H1 (cell line): ENCODE results near the gene OR51M1. TPM values are rescaled to one million over a fixed set of nuclear protein-coding genes. Genes with fewer than 3 reads are reported as not detected.

Experiments used
- CTCF ChIA-PET: fragments of 300-600 bp; sonication (Branson Sonifier 250); formaldehyde crosslinking; loops from one replicate; lab custom pipeline; 2021; ENCODE audit not compliant: partially characterized antibody; lab: Charles Lee
- POLR2A ChIA-PET: fragments of 300-600 bp; sonication (Branson Sonifier 250); formaldehyde crosslinking; loops from one replicate; lab custom pipeline; 2021; ENCODE audit warnings: inconsistent platforms; ENCODE audit not compliant: partially characterized antibody; lab: Charles Lee
- DNase-seq, 2 experiments: peaks; one replicate each; pipeline versions ENCODE4 v3.0.0 to v3.0.0-alpha.2; 2010 to 2022; ENCODE audit warnings: low spot score in 2 of 2, low read depth in 1 of 2, mixed read lengths in 1 of 2
- FAIRE-seq: peaks from 2 replicates; lab custom pipeline; 2011; peaks lifted over from hg19 to GRCh38; lab: Jason Lieb, UNC
- H2AFZ ChIP-seq: 2 replicates; pipeline ENCODE4 v1.8.1; 2012; ENCODE audit warnings: low read length, inconsistent platforms
- H2AK5ac ChIP-seq: 2 replicates; pipeline ENCODE4 v1.6.1; 2013; ENCODE audit warnings: low read depth, low read length
- H2BK120ac ChIP-seq: replicated peaks from 2 replicates; pipeline ENCODE3; 2013; ENCODE audit warnings: low read depth, low read length, inconsistent platforms
- H2BK12ac ChIP-seq: 2 replicates; pipeline ENCODE4 v1.6.1; 2013; ENCODE audit warnings: low read depth, low read length
- H2BK15ac ChIP-seq: 2 replicates; pipeline ENCODE4 v1.6.1; 2013; ENCODE audit warnings: low read length
- H2BK20ac ChIP-seq: 2 replicates; pipeline ENCODE4 v1.6.1; 2013; ENCODE audit warnings: low read length
- H2BK5ac ChIP-seq: 2 replicates; pipeline ENCODE4 v1.6.1; 2013; ENCODE audit warnings: low read depth, low read length
- H3K14ac ChIP-seq: 2 replicates; pipeline ENCODE4 v1.6.1; 2013; ENCODE audit warnings: inconsistent platforms; ENCODE audit not compliant: insufficient read length
- H3K18ac ChIP-seq: 2 replicates; pipeline ENCODE4 v1.6.1; 2013; ENCODE audit warnings: low read length; ENCODE audit errors: extremely low read depth
- H3K23ac ChIP-seq: 2 replicates; pipeline ENCODE4 v1.6.1; 2013; ENCODE audit warnings: inconsistent platforms; ENCODE audit not compliant: insufficient read length
- H3K23me2 ChIP-seq: 2 replicates; pipeline ENCODE4 v1.6.1; 2013; ENCODE audit warnings: low read depth, low read length
- H3K27ac ChIP-seq: 2 replicates; pipeline ENCODE4 v1.6.1; 2011; ENCODE audit warnings: low read depth, low read length, inconsistent platforms
- H3K27me3 ChIP-seq, 4 experiments: replicated peaks in 1 of 4; 1 replicate in 1 of 4; 2 replicates in 3 of 4; pipeline versions ENCODE4 v1.6.1 to v1.8.1; 2011 to 2013; ENCODE audit warnings: low read length in 3 of 4, mild to moderate bottlenecking in 3 of 4, inconsistent platforms in 2 of 4, mixed read lengths in 2 of 4, moderate library complexity in 1 of 4; ENCODE audit not compliant: control insufficient read depth in 3 of 4, insufficient read depth in 3 of 4; ENCODE audit errors: extremely low read depth in 1 of 4
- H3K36me3 ChIP-seq, 4 experiments: 2 replicates each; pipeline versions ENCODE4 v1.6.1 to v1.8.1; 2011 to 2013; ENCODE audit warnings: mild to moderate bottlenecking in 4 of 4, low read length in 3 of 4, moderate library complexity in 2 of 4, control low read depth in 1 of 4, inconsistent platforms in 1 of 4; ENCODE audit not compliant: insufficient read depth in 4 of 4, control insufficient read depth in 2 of 4
- H3K4ac ChIP-seq: replicated peaks from 2 replicates; pipeline ENCODE3; 2013; ENCODE audit warnings: low read length, low read depth, mixed read lengths, inconsistent platforms; ENCODE audit not compliant: insufficient read length
- H3K4me1 ChIP-seq, 4 experiments: replicated peaks in 1 of 4; 1 replicate in 1 of 4; 2 replicates in 3 of 4; pipeline versions ENCODE4 v1.6.1 to v1.8.1; 2011 to 2013; ENCODE audit warnings: low read length in 3 of 4, inconsistent platforms in 2 of 4, mixed read lengths in 1 of 4; ENCODE audit not compliant: insufficient read depth in 4 of 4, control insufficient read depth in 3 of 4
- H3K4me2 ChIP-seq, 2 experiments: 2 replicates each; pipeline versions ENCODE4 v1.6.1 to v1.8.1; 2011 to 2013; ENCODE audit warnings: low read depth in 2 of 2, low read length in 2 of 2, control low read depth in 1 of 2, inconsistent platforms in 1 of 2, mild to moderate bottlenecking in 1 of 2; ENCODE audit not compliant: insufficient read depth in 1 of 2
- H3K4me3 ChIP-seq, 4 experiments: fragments of 200-600, 300-600 bp in 1 of 4; sonication (generic), shearing (Covaris generic), sonication (Bioruptor Twin) in 1 of 4; 2 replicates each; pipeline versions ENCODE4 v1.5.1 to v1.8.1; 2011 to 2016; ENCODE audit warnings: low read length in 4 of 4, low read depth in 3 of 4, control low read depth in 2 of 4, inconsistent platforms in 2 of 4, mild to moderate bottlenecking in 2 of 4, mixed read lengths in 1 of 4, moderate library complexity in 1 of 4; ENCODE audit not compliant: insufficient read depth in 2 of 4; ENCODE audit errors: extremely low read depth in 1 of 4
- H3K56ac ChIP-seq: replicated peaks from 2 replicates; pipeline ENCODE3; 2013; ENCODE audit warnings: low read depth, mild to moderate bottlenecking, mixed read lengths, low read length, inconsistent platforms; ENCODE audit not compliant: insufficient read length
- H3K79me1 ChIP-seq: 2 replicates; pipeline ENCODE4 v1.6.1; 2013; ENCODE audit warnings: low read depth, low read length, control low read depth
- H3K79me2 ChIP-seq, 2 experiments: 2 replicates each; pipeline versions ENCODE4 v1.6.1 to v1.8.1; 2012 to 2013; ENCODE audit warnings: low read length in 2 of 2, mild to moderate bottlenecking in 2 of 2, inconsistent platforms in 1 of 2; ENCODE audit not compliant: insufficient read depth in 2 of 2, control insufficient read depth in 1 of 2
- H3K9ac ChIP-seq, 4 experiments: replicated peaks in 1 of 4; 1 replicate in 1 of 4; 2 replicates in 3 of 4; pipeline versions ENCODE4 v1.6.1 to v1.8.1; 2011 to 2013; ENCODE audit warnings: low read depth in 3 of 4, low read length in 3 of 4, control low read depth in 2 of 4, mild to moderate bottlenecking in 2 of 4, moderate library complexity in 2 of 4, inconsistent platforms in 1 of 4; ENCODE audit errors: extremely low read depth in 1 of 4
- H3K9me3 ChIP-seq, 2 experiments: 2 replicates each; pipeline versions ENCODE4 v1.6.1 to v1.8.1; 2012 to 2013; ENCODE audit warnings: mild to moderate bottlenecking in 2 of 2, moderate library complexity in 2 of 2, control low read depth in 1 of 2, inconsistent platforms in 1 of 2, low read depth in 1 of 2, low read length in 1 of 2, mixed read lengths in 1 of 2; ENCODE audit not compliant: insufficient read depth in 2 of 2
- H4K20me1 ChIP-seq, 2 experiments: replicated peaks in 1 of 2; 2 replicates each; pipeline versions ENCODE3 to v1.8.1; 2011 to 2013; ENCODE audit warnings: inconsistent platforms in 2 of 2, low read length in 2 of 2, mild to moderate bottlenecking in 1 of 2; ENCODE audit not compliant: insufficient read depth in 2 of 2, control insufficient read depth in 1 of 2
- H4K5ac ChIP-seq: 2 replicates; pipeline ENCODE4 v1.6.1; 2013; ENCODE audit warnings: low read length, low read depth, mixed read lengths, inconsistent platforms; ENCODE audit not compliant: insufficient read length
- H4K8ac ChIP-seq: 2 replicates; pipeline ENCODE4 v1.8.0; 2013; ENCODE audit warnings: mild to moderate bottlenecking, moderate library complexity, low read length, inconsistent platforms; ENCODE audit not compliant: insufficient read depth; ENCODE audit errors: extremely low read depth
- H4K91ac ChIP-seq: replicated peaks from 2 replicates; pipeline ENCODE3; 2013; ENCODE audit warnings: low read length, mixed read lengths, inconsistent platforms; ENCODE audit not compliant: insufficient read length
- ASH2L ChIP-seq: fragments of 200-600, 300-600 bp; sonication (generic); IDR thresholded peaks from one replicate; pipeline ENCODE4 v1.7.1; 2017; ENCODE audit warnings: low read length
- BCL11A ChIP-seq, 2 experiments: IDR thresholded peaks; one replicate each; pipeline ENCODE4 v1.6.1; 2011; ENCODE audit warnings: low read depth in 2 of 2, low read length in 2 of 2, mild to moderate bottlenecking in 2 of 2
- CREB1 ChIP-seq: IDR thresholded peaks from 2 replicates; pipeline ENCODE4 v1.6.1; 2012; ENCODE audit warnings: inconsistent platforms
- EGR1 ChIP-seq: IDR thresholded peaks from 2 replicates; pipeline ENCODE4 v1.6.1; 2011; ENCODE audit warnings: low read depth, low read length, borderline replicate concordance
- JUN ChIP-seq: IDR thresholded peaks from 2 replicates; pipeline ENCODE4 v1.6.1; 2011; ENCODE audit warnings: low read depth, mild to moderate bottlenecking, improper control_type of control experiment, low read length
- MAX ChIP-seq: IDR thresholded peaks from 2 replicates; pipeline ENCODE4 v1.6.1; 2012; ENCODE audit warnings: inconsistent platforms
- RAD21 ChIP-seq, 2 experiments: IDR thresholded peaks in 1 of 2; conservative IDR thresholded peaks in 1 of 2; 2 replicates each; pipeline ENCODE4 v1.6.1; 2011; ENCODE audit warnings: low read depth in 2 of 2, low read length in 2 of 2, improper control_type of control experiment in 1 of 2, inconsistent platforms in 1 of 2, mild to moderate bottlenecking in 1 of 2, moderate library complexity in 1 of 2
- WGBS, 2 experiments: shearing (Covaris generic) in 1 of 2; methylation state at CpG; one replicate each; pipeline versions ENCODE4 v1.1.6 to v1.1.7; 2013 to 2015; ENCODE audit warnings: low lambda C conversion rate in 2 of 2, mixed read lengths in 2 of 2, inconsistent platforms in 1 of 2, low coverage in 1 of 2, missing lambda C conversion rate in 1 of 2; ENCODE audit not compliant: insufficient replicate concordance in 2 of 2, insufficient coverage in 1 of 2, insufficient read length in 1 of 2; ENCODE audit errors: extremely low coverage in 1 of 2, missing lambda C conversion rate in 1 of 2; 5-methylcytosine and 5-hydroxymethylcytosine counted together
- polyA plus RNA-seq, 7 experiments: library from polyadenylated mRNA; depleted of rRNA in 3 of 7; stranded (reverse) in 5 of 7; unstranded in 2 of 7; fragments of >200 nt in 5 of 7; fragments of 200-250 nt in 2 of 7; gene quantifications; 1 replicate in 5 of 7; 2 replicates in 1 of 7; 4 replicates in 1 of 7; pipeline versions ENCODE4 v1.2.1 to v1.2.3, GENCODE V29; 2011 to 2013; ENCODE audit warnings: missing spikeins in 2 of 7, mixed read lengths in 2 of 7
- total RNA-seq: library from RNA; stranded (reverse); fragmentation: NEBNext Ultra II Directional; extraction: Animal tissue kit (Norgen Biotek cat#: 25700); gene quantifications from 2 replicates; pipeline ENCODE4 v1.2.1, GENCODE V29; 2021

The OR51M1 gene
- total and polyA plus RNA-seq, 2 of the 8 experiments (the other 6 are each of a cell fraction or from before 2014, with no cell fraction given) = 0.08 TPM; not detected in 1

GRCh38 chr11:5348551-5349194, 34.9 kb upstream of the OR51M1 start:
- ChIA-PET POLR2A (interaction anchor here (0.7 kb wide), 1 partner anchor 1070 kb away, joined by 3 read pairs; the partner anchor contains the start of gene APBB1), CTCF (interaction anchor here (2.1 kb wide), 1 partner anchor 17 kb away, joined by 5 read pairs; no protein-coding TSS in a partner anchor)
- Histone ChIP-seq H3K18ac (no peak overlapping the region), H4K8ac (no peak overlapping the region), H2AFZ (no peak overlapping the region), H3K27me3 (no peaks in the 10 kb centered on the region), H2AK5ac (no peak overlapping the region), H3K4ac (no peak overlapping the region), H4K91ac (no peak overlapping the region), H3K4me1 (peaks cover 0 to 5% (median 3%) of the 10 kb centered on the region in 4 experiments; a peak in 2 of 7 replicates), H3K14ac (no peak overlapping the region)
- no peak for FAIRE-seq
- 44% methylated on average over 3 of the region's 3 CpGs; no CpG with 5 or more reads in 1 of the 2 experiments for WGBS, 2 experiments
- TF ChIP-seq RAD21 (IDR thresholded peaks at IDR 0.05 in 1 of 2, conservative IDR thresholded peaks at IDR 0.05 in 1 of 2; ENCODE audit: low read depth in 2 of 2, low read length in 2 of 2) (no peak), EGR1 (no peak), ASH2L (no peak), JUN (no peak), MAX (no peak), BCL11A (IDR thresholded peaks at IDR 0.05; ENCODE audit: low read depth in 2 of 2, low read length in 2 of 2) (no peak), CREB1 (no peak)
- TF ChIP-seq, all 59 proteins: peak for 0
- Histone ChIP-seq H3K23ac (no peak overlapping the region), H2BK120ac (no peak overlapping the region), H3K79me1 (no peaks in the 10 kb centered on the region), H3K9ac (no peak overlapping the region), H2BK5ac (no peak overlapping the region), H3K79me2 (no peaks in the 10 kb centered on the region), H3K4me2 (peak overlapping the region in 1 of 2 experiments; percentile 21; a peak in 1 of 4 replicates), H3K56ac (no peak overlapping the region), H4K20me1 (no peaks in the 10 kb centered on the region), H4K5ac (no peak overlapping the region), H3K9me3 (no peaks in the 10 kb centered on the region), H3K27ac (no peak overlapping the region), H3K36me3 (no peaks in the 10 kb centered on the region), H2BK20ac (no peak overlapping the region), H2BK12ac (no peak overlapping the region), H3K23me2 (no peaks in the 10 kb centered on the region), H2BK15ac (peak overlapping the region; percentile 83; the same call in 1 of the 2 replicates), H3K4me3 (no peak overlapping the region)
- no peak for DNase-seq
